CD14-positive monocyte (primary cell): Measurements from ENCODE around the gene CCDC43. TPM values are rescaled to one million over a fixed set of nuclear protein-coding genes. Genes with fewer than 3 reads are reported as not detected.
"Not testable (repeated sequence)": the region's sequence is repeated elsewhere in the genome, so short reads cannot be mapped to it uniquely, and the experiment has no call there.

Experiments used
- DNase-seq, 3 donors: peaks; one replicate each; pipeline ENCODE4 v3.0.0-alpha.2; 2011 to 2022
- H2AFZ ChIP-seq: 2 replicates; pipeline ENCODE4 v1.6.0; 2012; ENCODE audit warnings: mild to moderate bottlenecking, low read depth, low read length, inconsistent platforms; ENCODE audit not compliant: insufficient read depth, poor library complexity, severe bottlenecking
- H3K27ac ChIP-seq, 2 donors: 1 replicate in 1 of 2; 2 replicates in 1 of 2; pipeline ENCODE4 v1.5.1; 2012 to 2013; ENCODE audit warnings: low read length in 2 of 2, control low read depth in 1 of 2, inconsistent platforms in 1 of 2, low read depth in 1 of 2, mild to moderate bottlenecking in 1 of 2
- H3K27me3 ChIP-seq, 2 donors: one replicate each; pipeline versions ENCODE4 v1.6.0 to v1.6.1; 2011 to 2013; ENCODE audit warnings: low read length in 2 of 2; ENCODE audit not compliant: control insufficient read depth in 2 of 2, insufficient read depth in 2 of 2
- H3K36me3 ChIP-seq, 2 donors: replicated peaks in 1 of 2; 1 replicate in 1 of 2; 2 replicates in 1 of 2; pipeline versions ENCODE4 v1.5.1 to v1.6.1; 2012 to 2013; ENCODE audit warnings: low read length in 2 of 2, control low read depth in 1 of 2, inconsistent platforms in 1 of 2, mild to moderate bottlenecking in 1 of 2; ENCODE audit not compliant: insufficient read depth in 2 of 2, control insufficient read depth in 1 of 2
- H3K4me1 ChIP-seq, 2 donors: 1 replicate in 1 of 2; 2 replicates in 1 of 2; pipeline versions ENCODE4 v1.5.1 to v1.6.1; 2012 to 2013; ENCODE audit warnings: low read length in 2 of 2, control low read depth in 1 of 2, inconsistent platforms in 1 of 2, mild to moderate bottlenecking in 1 of 2, moderate library complexity in 1 of 2; ENCODE audit not compliant: insufficient read depth in 2 of 2, control insufficient read depth in 1 of 2
- H3K4me2 ChIP-seq: replicated peaks from 2 replicates; pipeline ENCODE3; 2012; ENCODE audit warnings: low read length, moderate library complexity, mild to moderate bottlenecking; ENCODE audit not compliant: poor library complexity, severe bottlenecking; ENCODE audit errors: extremely low read depth
- H3K4me3 ChIP-seq, 3 experiments: fragments of 200-600 bp in 1 of 3; sonication (generic) in 1 of 3; replicated peaks in 1 of 3; 1 replicate in 2 of 3; 2 replicates in 1 of 3; pipeline ENCODE4 v1.5.1; 2011 to 2013; ENCODE audit warnings: low read length in 3 of 3, mild to moderate bottlenecking in 3 of 3, control low read depth in 2 of 3, low read depth in 2 of 3, inconsistent platforms in 1 of 3, moderate library complexity in 1 of 3
- H3K79me2 ChIP-seq: 2 replicates; pipeline ENCODE4 v1.6.0; 2012; ENCODE audit warnings: mild to moderate bottlenecking, control low read depth, inconsistent platforms, low read length, moderate library complexity; ENCODE audit not compliant: insufficient read depth
- H3K9ac ChIP-seq: 2 replicates; pipeline ENCODE4 v1.6.0; 2017; ENCODE audit warnings: low read length, mild to moderate bottlenecking; ENCODE audit not compliant: insufficient read depth, poor library complexity, severe bottlenecking
- H3K9me3 ChIP-seq, 2 donors: replicated peaks in 1 of 2; 1 replicate in 1 of 2; 2 replicates in 1 of 2; pipeline versions ENCODE4 v1.5.1 to v1.6.1; 2012 to 2013; ENCODE audit warnings: low read length in 2 of 2, control low read depth in 1 of 2; ENCODE audit not compliant: control insufficient read depth in 1 of 2, insufficient read depth in 1 of 2
- H4K20me1 ChIP-seq: 2 replicates; pipeline ENCODE4 v1.6.0; 2012; ENCODE audit warnings: mild to moderate bottlenecking, low read length, control low read depth, moderate library complexity; ENCODE audit not compliant: insufficient read depth
- H3K27ac Mint-ChIP-seq, 7 donors: one replicate each; pipeline ENCODE4 v1.8.0; 2020; ENCODE audit warnings: mild to moderate bottlenecking in 7 of 7, mixed read lengths in 7 of 7, moderate library complexity in 6 of 7, inconsistent platforms in 2 of 7
- H3K27me3 Mint-ChIP-seq, 3 donors: one replicate each; pipeline ENCODE4 v1.8.0; 2021 to 2022; ENCODE audit warnings: low read depth in 3 of 3, mild to moderate bottlenecking in 3 of 3, mixed read lengths in 3 of 3, moderate library complexity in 3 of 3, inconsistent platforms in 1 of 3
- H3K36me3 Mint-ChIP-seq, 2 donors: one replicate each; pipeline ENCODE4 v1.8.0; 2020; ENCODE audit warnings: mixed read lengths in 2 of 2, inconsistent platforms in 1 of 2, mild to moderate bottlenecking in 1 of 2
- H3K4me1 Mint-ChIP-seq: one replicate; pipeline ENCODE4 v1.8.0; 2020; ENCODE audit warnings: mild to moderate bottlenecking, mixed read lengths
- H3K4me3 Mint-ChIP-seq, 2 donors: one replicate each; pipeline ENCODE4 v1.8.0; 2020; ENCODE audit warnings: mild to moderate bottlenecking in 2 of 2, mixed read lengths in 2 of 2, moderate library complexity in 1 of 2
- H3K9me3 Mint-ChIP-seq, 7 donors: one replicate each; pipeline ENCODE4 v1.8.0; 2020 to 2022; ENCODE audit warnings: mixed read lengths in 7 of 7, mild to moderate bottlenecking in 6 of 7, moderate library complexity in 6 of 7, inconsistent platforms in 2 of 7
- CTCF ChIP-seq: fragments of 200-600 bp; IDR thresholded peaks from one replicate; pipeline ENCODE4 v1.8.0; 2022; ENCODE audit warnings: antibody characterized with exemption, mild to moderate bottlenecking
- WGBS: methylation state at CpG from one replicate; pipeline ENCODE4 v1.1.5; 2013; ENCODE audit warnings: missing lambda C conversion rate; ENCODE audit not compliant: insufficient coverage; 5-methylcytosine and 5-hydroxymethylcytosine counted together
- intact Hi-C, 2 donors: fragments of 100-400 bp; cut with micrococcal nuclease; formaldehyde crosslinking; loops; one replicate each; pipeline versions ENCODE4 v1.15.0 to v1.15.1; 2023
- polyA plus RNA-seq, 3 donors: library from polyadenylated mRNA; depleted of rRNA in 1 of 3; unstranded in 2 of 3; stranded (reverse) in 1 of 3; fragments of 300-500 nt in 2 of 3; fragments of >200 nt in 1 of 3; fragmentation: Illumina TruSeq in 2 of 3; gene quantifications; 1 replicate in 2 of 3; 2 replicates in 1 of 3; pipeline ENCODE4 v1.2.3, GENCODE V29; 2012 to 2021

Gene CCDC43
- polyA plus RNA-seq, 3 donors: 6.9 to 19.7 (median 12.8) TPM

GRCh38 chr17:44733753-44734152, 44.2 kb upstream of the CCDC43 start:
- peaks cover 17 to 76% of the 10 kb centered on the region in 2 donors for H3K36me3 ChIP-seq
- H4K20me1 ChIP-seq: no peaks in the 10 kb centered on the region
- Mint-ChIP-seq H3K36me3 (peaks cover 51 to 84% of the 10 kb centered on the region in 2 donors), H3K27me3 (no peaks in the 10 kb centered on the region), H3K9me3 (no peaks in the 10 kb centered on the region), H3K27ac (no peak overlapping the region), H3K4me3 (no peak overlapping the region), H3K4me1 (no peaks in the 10 kb centered on the region)
- H3K9me3 ChIP-seq: no peaks in the 10 kb centered on the region
- no peak overlapping the region for H3K4me2 ChIP-seq
- no peak overlapping the region for H2AFZ ChIP-seq
- no peak for TF ChIP-seq CTCF
- DNase-seq: no peak
- intact Hi-C loops: no loop called here
- H3K9ac ChIP-seq: no peak overlapping the region
- no peak overlapping the region for H3K4me3 ChIP-seq
- WGBS: 84% methylated on average over 2 of the region's 5 CpGs
- H3K4me1 ChIP-seq: no peaks in the 10 kb centered on the region
- no peak overlapping the region for H3K27ac ChIP-seq
- H3K27me3 ChIP-seq: no peaks in the 10 kb centered on the region
- H3K79me2 ChIP-seq: no peaks in the 10 kb centered on the region

- H2AFZ ChIP-seq, H3K27ac ChIP-seq, H3K4me3 ChIP-seq, H3K4me2 ChIP-seq, intact Hi-C loops, H3K79me2 ChIP-seq, H4K20me1 ChIP-seq, H3K4me3 Mint-ChIP-seq, H3K27me3 ChIP-seq, DNase-seq, H3K4me1 ChIP-seq, H3K9me3 ChIP-seq, H3K27me3 Mint-ChIP-seq, H3K9ac ChIP-seq, H3K9me3 Mint-ChIP-seq, H3K4me1 Mint-ChIP-seq, H3K27ac Mint-ChIP-seq: not testable (repeated sequence)
- no CpG with 5 or more reads among the region's 6 CpGs for WGBS
- peaks cover 34 to 82% of the 10 kb centered on the region in 2 donors for H3K36me3 Mint-ChIP-seq
- H3K36me3 ChIP-seq: peaks cover 32 to 68% of the 10 kb centered on the region in 2 donors
Measured at GRCh38 chr17:44726121-44726520, 36.5 kb upstream of the CCDC43 start.
